NB4 (cell line): ENCODE data around the gene OR6C70.
"Not testable (repeated sequence)": the region's sequence is repeated elsewhere in the genome, so short reads cannot be mapped to it uniquely, and the experiment has no call there.

Experiments
- DNase-seq: peaks from one replicate; pipeline ENCODE4 v3.0.0; 2010; ENCODE audit warnings: low read depth
- H3K4me3 ChIP-seq: one replicate; pipeline ENCODE4 v1.5.1; 2011; ENCODE audit warnings: mild to moderate bottlenecking, low read depth, low read length, moderate library complexity
- MYC ChIP-seq: IDR thresholded peaks from 2 replicates; pipeline ENCODE4 v1.6.1; 2011; ENCODE audit warnings: low read depth, low read length
- POLR2A ChIP-seq: IDR thresholded peaks from 2 replicates; pipeline ENCODE4 v1.6.1; 2011; ENCODE audit warnings: mild to moderate bottlenecking; ENCODE audit not compliant: insufficient read length; ENCODE audit errors: extremely low read depth
- TF ChIP-seq, protein P1 (sequence below): IDR thresholded peaks from 2 replicates; pipeline ENCODE4 v1.6.1; 2011; ENCODE audit warnings: low read depth, low read length
- TF ChIP-seq, protein P2 (sequence below): IDR thresholded peaks from one replicate; pipeline ENCODE4 v1.5.1; 2012; ENCODE audit warnings: low read depth, low read length

The OR6C70 gene

DNA sequence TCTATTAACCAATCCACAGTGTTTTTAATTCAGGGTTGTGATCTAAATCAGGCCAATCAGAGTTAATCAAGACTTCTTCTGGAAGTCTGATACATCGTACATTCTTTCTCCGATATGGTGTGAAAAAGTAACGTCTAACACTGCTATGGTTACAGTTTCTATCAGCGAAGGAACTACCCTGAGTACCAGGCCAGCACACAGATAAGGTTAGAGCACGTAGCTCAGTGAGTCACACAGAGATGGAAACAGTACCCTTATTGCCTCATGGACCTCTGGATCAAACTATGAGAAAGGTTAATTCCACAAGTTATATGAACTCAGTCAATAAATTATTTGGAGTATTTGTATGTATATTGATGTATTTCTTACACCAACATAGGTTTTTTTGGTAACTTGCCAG, 25.6 kb upstream of the OR6C70 start:
- H3K4me3 ChIP-seq = no peak overlapping the region
- TF ChIP-seq POLR2A = no peak
- TF ChIP-seq MYC = no peak
- TF ChIP-seq, protein P1, sequence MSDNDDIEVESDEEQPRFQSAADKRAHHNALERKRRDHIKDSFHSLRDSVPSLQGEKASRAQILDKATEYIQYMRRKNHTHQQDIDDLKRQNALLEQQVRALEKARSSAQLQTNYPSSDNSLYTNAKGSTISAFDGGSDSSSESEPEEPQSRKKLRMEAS = no peak
- TF ChIP-seq, protein P2, sequence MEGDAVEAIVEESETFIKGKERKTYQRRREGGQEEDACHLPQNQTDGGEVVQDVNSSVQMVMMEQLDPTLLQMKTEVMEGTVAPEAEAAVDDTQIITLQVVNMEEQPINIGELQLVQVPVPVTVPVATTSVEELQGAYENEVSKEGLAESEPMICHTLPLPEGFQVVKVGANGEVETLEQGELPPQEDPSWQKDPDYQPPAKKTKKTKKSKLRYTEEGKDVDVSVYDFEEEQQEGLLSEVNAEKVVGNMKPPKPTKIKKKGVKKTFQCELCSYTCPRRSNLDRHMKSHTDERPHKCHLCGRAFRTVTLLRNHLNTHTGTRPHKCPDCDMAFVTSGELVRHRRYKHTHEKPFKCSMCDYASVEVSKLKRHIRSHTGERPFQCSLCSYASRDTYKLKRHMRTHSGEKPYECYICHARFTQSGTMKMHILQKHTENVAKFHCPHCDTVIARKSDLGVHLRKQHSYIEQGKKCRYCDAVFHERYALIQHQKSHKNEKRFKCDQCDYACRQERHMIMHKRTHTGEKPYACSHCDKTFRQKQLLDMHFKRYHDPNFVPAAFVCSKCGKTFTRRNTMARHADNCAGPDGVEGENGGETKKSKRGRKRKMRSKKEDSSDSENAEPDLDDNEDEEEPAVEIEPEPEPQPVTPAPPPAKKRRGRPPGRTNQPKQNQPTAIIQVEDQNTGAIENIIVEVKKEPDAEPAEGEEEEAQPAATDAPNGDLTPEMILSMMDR = no peak
- no peak for DNase-seq

DNA sequence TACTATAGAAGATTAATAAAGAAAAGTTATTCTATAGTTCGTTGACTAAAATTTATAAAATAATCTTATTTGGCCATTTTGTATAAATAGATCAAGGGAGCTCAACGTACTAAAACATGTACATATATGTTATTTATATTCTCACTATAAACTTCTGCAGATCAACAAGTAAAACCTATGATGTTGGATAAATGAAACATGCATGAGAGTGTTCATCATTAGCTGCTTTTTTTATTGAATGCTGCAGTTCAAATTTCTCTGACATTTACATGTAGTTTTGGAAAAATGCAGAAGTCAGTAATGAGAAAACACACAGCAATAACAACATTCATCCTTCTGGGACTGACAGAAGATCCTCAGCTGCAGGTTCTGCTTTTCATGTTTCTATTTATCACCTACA, 22.1 kb upstream of the OR6C70 start, which contains the start of gene OR6C68:
Gene OR6C68 (plus strand): TSS at position 301 of the 400 bp plus-strand sequence. CDS start 0 bp downstream, at position 301.
- no peak for DNase-seq
- TF ChIP-seq POLR2A = no peak
- TF ChIP-seq, protein P2 = no peak
- no peak for TF ChIP-seq MYC
- TF ChIP-seq, protein P1 = no peak
- H3K4me3 ChIP-seq = no peak within 1 kb of the TSS

DNA sequence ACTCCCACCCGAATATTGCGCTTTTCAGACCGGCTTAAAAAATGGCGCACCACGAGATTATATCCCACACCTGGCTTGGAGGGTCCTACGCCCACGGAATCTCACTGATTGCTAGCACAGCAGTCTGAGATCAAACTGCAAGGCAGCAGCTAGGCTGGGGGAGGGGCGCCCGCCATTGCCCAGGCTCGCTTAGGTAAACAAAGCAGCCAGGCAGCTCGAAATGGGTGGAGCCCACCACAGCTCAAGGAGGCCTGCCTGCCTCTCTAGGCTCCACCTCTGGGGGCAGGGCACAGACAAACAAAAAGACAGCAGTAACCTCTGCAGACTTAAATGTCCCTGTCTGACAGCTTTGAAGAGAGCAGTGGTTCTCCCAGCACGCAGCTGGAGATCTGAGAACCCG, 14.3 kb upstream of the OR6C70 start:
- DNase-seq, H3K4me3 ChIP-seq: not testable (repeated sequence)

DNA sequence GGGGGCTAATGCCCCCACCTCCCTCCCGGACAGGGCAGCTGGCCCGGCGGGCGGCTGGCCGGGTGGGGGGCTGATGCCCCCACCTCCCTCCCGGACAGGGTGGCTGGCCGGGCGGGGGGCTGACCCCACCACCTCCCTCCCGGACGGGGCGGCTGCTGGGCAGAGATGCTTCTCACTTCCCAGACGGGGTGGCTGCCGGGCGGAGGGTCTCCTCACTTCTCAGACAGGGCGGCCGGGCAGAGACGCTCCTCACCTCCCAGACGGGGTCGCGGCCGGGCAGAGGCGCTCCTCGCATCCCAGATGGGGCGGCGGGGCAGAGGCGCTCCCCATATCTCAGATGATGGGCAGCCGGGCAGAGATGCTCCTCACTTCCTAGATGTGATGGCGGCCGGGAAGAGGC, 9.2 kb upstream of the OR6C70 start:
- not testable (repeated sequence) for DNase-seq, H3K4me3 ChIP-seq

DNA sequence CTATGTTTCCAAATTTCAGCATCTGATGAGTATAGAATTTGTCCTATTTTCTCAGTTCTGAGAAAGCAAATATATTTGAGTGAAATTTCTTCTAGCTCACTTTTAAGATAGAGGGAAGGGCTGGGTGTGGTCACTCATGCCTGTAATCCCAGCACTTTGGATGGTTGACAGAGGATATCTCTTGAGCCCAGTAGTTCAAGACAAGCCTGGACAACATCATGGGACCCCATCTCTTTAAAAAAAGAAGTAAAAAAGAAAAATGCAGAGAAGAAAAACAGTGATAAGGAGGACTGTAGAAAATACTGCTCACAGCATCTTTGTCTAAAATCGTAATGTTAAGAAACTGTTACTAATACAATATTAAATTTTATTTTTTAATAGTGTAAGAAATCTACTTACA, 2.3 kb upstream of the OR6C70 start:
- H3K4me3 ChIP-seq = no peak overlapping the region
- no peak for DNase-seq
- TF ChIP-seq, protein P1 = no peak
- no peak for TF ChIP-seq MYC
- TF ChIP-seq, protein P2 = no peak
- no peak for TF ChIP-seq POLR2A

DNA sequence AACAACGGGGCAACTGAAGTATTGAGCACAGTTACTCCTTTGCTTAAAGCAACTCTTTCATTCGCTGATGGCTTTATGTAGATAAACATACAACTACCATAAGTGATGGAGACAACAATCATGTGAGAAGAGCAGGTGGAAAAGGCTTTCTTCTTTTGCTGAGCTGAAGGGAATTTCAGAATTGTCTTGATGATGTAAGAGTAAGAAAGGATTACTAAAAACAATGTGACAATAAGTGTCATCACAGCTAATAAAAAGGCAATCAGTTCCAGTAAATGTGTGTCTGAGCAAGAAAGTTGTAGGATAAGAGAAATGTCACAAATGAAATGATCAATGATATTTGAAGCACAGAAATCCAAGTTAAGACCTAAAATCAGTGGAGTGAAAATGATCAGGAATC, 647 bp downstream of the OR6C70 start:
- DNase-seq = no peak
- no peak overlapping the region for H3K4me3 ChIP-seq
- TF ChIP-seq, protein P1 = no peak
- TF ChIP-seq POLR2A (no peak), MYC (no peak)
- TF ChIP-seq, protein P2 = no peak

DNA sequence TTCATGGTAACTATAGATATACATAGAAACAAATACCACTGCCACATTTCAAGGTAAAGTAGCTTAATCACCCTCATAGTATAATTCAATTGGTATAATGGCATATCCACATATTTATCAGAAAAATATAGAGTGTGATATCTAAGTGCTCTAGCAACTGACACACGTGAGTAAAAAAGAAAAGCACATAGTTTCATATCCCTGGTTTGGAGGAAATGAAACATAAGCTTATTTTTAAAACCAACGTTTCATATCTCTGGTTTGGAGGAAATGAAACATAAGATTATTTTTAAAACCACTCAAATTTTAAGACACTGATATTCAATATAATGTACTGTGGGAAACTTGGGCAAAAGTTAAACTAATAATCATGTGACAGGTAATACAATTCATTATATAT, 2.1 kb downstream of the OR6C70 start:
- no peak for DNase-seq
- no peak for TF ChIP-seq MYC
- TF ChIP-seq, protein P1 = no peak
- TF ChIP-seq, protein P2 = no peak
- no peak for TF ChIP-seq POLR2A
- no peak overlapping the region for H3K4me3 ChIP-seq

DNA sequence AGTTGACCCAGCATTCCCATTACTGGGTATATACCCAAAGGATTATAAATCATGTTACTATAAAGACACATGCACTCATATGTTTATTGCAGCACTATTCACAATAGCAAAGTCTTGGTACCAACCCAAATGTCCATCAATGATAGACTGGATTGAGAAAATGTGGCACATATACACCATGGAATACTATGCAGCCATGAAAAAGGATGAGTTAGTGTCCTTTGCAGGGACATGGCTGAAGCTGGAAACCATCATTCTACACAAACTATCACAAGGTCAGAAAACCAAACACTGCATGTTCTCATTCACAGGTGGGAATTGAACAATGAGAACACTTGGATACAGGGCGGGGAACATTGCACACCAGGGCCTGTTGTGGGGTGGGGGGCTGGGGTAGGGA, 5.0 kb downstream of the OR6C70 start:
- H3K4me3 ChIP-seq = not testable (repeated sequence)

More for the DNA sequence above, 5.0 kb downstream of the OR6C70 start:
- not testable (repeated sequence) for DNase-seq
